K562 (cell line): Measurements from ENCODE around the gene FNBP1. TPM values are rescaled to one million over a fixed set of nuclear protein-coding genes. Genes with fewer than 3 reads are reported as not detected.

Source experiments
- ATF7 ChIP-seq: fragments of 450-650 bp; IDR thresholded peaks from 2 replicates; pipeline ENCODE4 v1.7.1; 2014; ENCODE audit warnings: mild to moderate bottlenecking, moderate library complexity
- NRF1 ChIP-seq, 2 experiments: fragments of 450-650 bp; IDR thresholded peaks in 1 of 2; conservative IDR thresholded peaks in 1 of 2; 2 replicates each; pipeline ENCODE4 v1.6.1; 2014; ENCODE audit warnings: mild to moderate bottlenecking in 2 of 2
- ZEB2 ChIP-seq: fragments of 450-650 bp; IDR thresholded peaks from 2 replicates; pipeline ENCODE4 v1.6.1; 2016
- microRNA-seq: library from miRNA; unstranded; fragments of <30 nt; microRNA quantifications from one replicate; pipeline ENCODE4, GENCODE V29; 2018; ENCODE audit warnings: borderline microRNAs expressed
- polyA plus RNA-seq, 8 experiments: library from polyadenylated mRNA; depleted of rRNA in 4 of 8; stranded (reverse) in 5 of 8; unstranded in 3 of 8; fragments of >200 nt; fragmentation: Nextera tagmentation in 2 of 8; fragmentation: Illumina TruSeq in 1 of 8; extraction: Ambion mirVana in 2 of 8; extraction: Trizol in 1 of 8; gene quantifications; 2 replicates each; pipeline versions ENCODE4 v1.2.1 to v1.2.3, GENCODE V29; 2011 to 2014; ENCODE audit warnings: inconsistent platforms in 1 of 8, missing spikeins in 1 of 8
- small RNA-seq: library from RNA; depleted of rRNA; stranded (forward); fragments of <200 nt; gene quantifications from one replicate; pipeline ENCODE3, GENCODE V24; 2014
- total RNA-seq, 7 experiments: library from RNA; depleted of rRNA in 6 of 7; stranded (reverse); fragments of >200 nt in 6 of 7; fragmentation: Illumina TruSeq in 2 of 7; extraction: Trizol in 2 of 7; gene quantifications; 2 replicates each; pipeline versions ENCODE4 v1.2.1 to v1.2.3, GENCODE V29; 2011 to 2021; ENCODE audit warnings: low replicate concordance in 1 of 7

The FNBP1 gene
- total and polyA plus RNA-seq, 9 of the 15 experiments (the other 6 are each of a cell fraction or from before 2014, with no cell fraction given): 1.8 to 14.9 (median 7.6) TPM

GRCh38 chr9:129838707-129839259 lies 204.2 kb downstream of the FNBP1 start (continued):
- TF ChIP-seq NRF1 (conservative IDR thresholded peaks at IDR 0.05 in 1 of 2, IDR thresholded peaks at IDR 0.05 in 1 of 2): peak; percentile 53 to 59; a peak in 3 of 4 replicates
- TF ChIP-seq ZEB2: 0 out of 2 replicates have a peak, but pooled peaks have one; percentile 25
- peak; percentile 51; the same call in 1 of the 2 replicates for TF ChIP-seq ATF7

Small RNAs within 50 kb of the gene (microRNA-seq; reads per million reads assigned to microRNA genes)
- 0.73 reads per million for gene MIR6855

Small RNAs within 50 kb of the gene (small RNA-seq; reads per million reads assigned to genes)
- 0.70 reads per million, percentile 41 among the genes with 10 or more reads in this experiment for gene MIR6855

Other genes with a start within 250 kb of the FNBP1 start
- 21.5 and 24.5 TPM in 2 replicates for gene TOR1B, start 240.0 kb downstream of the FNBP1 start, total RNA-seq (2014; rRNA removed)
- gene TOR1B, start 240.0 kb downstream of the FNBP1 start, total RNA-seq (2014; rRNA removed; fragmentation: Illumina TruSeq; extraction: Trizol): 23.4 and 23.9 TPM in 2 replicates
- gene TOR1B, start 240.0 kb downstream of the FNBP1 start, total RNA-seq (2015; rRNA removed; fragmentation: Illumina TruSeq; extraction: Trizol): 23.7 and 25.4 TPM in 2 replicates
- gene TOR1B, start 240.0 kb downstream of the FNBP1 start, total RNA-seq (2021): 28.6 and 28.7 TPM in 2 replicates
- gene TOR1B, start 240.0 kb downstream of the FNBP1 start, polyA plus RNA-seq (2011; rRNA removed): 28.9 and 36.5 TPM in 2 replicates
- 24.6 and 27.0 TPM in 2 replicates for gene TOR1B, start 240.0 kb downstream of the FNBP1 start, polyA plus RNA-seq (2014; fragmentation: Illumina TruSeq; extraction: Trizol)
- gene TOR1B, start 240.0 kb downstream of the FNBP1 start, polyA plus RNA-seq (2014; fragmentation: Nextera tagmentation; extraction: Ambion mirVana): 1 to 10 TPM; 4.2 to 6.9 TPM
- gene TOR1B, start 240.0 kb downstream of the FNBP1 start, polyA plus RNA-seq (2014; rRNA removed): 28.1 and 29.2 TPM in 2 replicates
- gene TOR1A, start 219.1 kb downstream of the FNBP1 start, total RNA-seq (2014; rRNA removed): 44.4 and 46.0 TPM in 2 replicates
- 39.9 and 45.9 TPM in 2 replicates for gene TOR1A, start 219.1 kb downstream of the FNBP1 start, total RNA-seq (2014; rRNA removed; fragmentation: Illumina TruSeq; extraction: Trizol)
- 54.3 and 55.5 TPM in 2 replicates for gene TOR1A, start 219.1 kb downstream of the FNBP1 start, total RNA-seq (2015; rRNA removed; fragmentation: Illumina TruSeq; extraction: Trizol)
- 49.5 and 51.3 TPM in 2 replicates for gene TOR1A, start 219.1 kb downstream of the FNBP1 start, total RNA-seq (2021)
- gene TOR1A, start 219.1 kb downstream of the FNBP1 start, polyA plus RNA-seq (2011; rRNA removed): 74.8 and 85.8 TPM in 2 replicates
- gene TOR1A, start 219.1 kb downstream of the FNBP1 start, polyA plus RNA-seq (2014; fragmentation: Illumina TruSeq; extraction: Trizol): 68.9 and 74.0 TPM in 2 replicates
- gene TOR1A, start 219.1 kb downstream of the FNBP1 start, polyA plus RNA-seq (2014; fragmentation: Nextera tagmentation; extraction: Ambion mirVana): 1 to 10 TPM; 4.5 to 9.9 TPM
- gene TOR1A, start 219.1 kb downstream of the FNBP1 start, polyA plus RNA-seq (2014; rRNA removed): 67.9 and 74.7 TPM in 2 replicates
- 196 and 199 TPM in 2 replicates for gene C9orf78, start 207.9 kb downstream of the FNBP1 start, total RNA-seq (2014; rRNA removed)
- 199 and 240 TPM in 2 replicates for gene C9orf78, start 207.9 kb downstream of the FNBP1 start, total RNA-seq (2014; rRNA removed; fragmentation: Illumina TruSeq; extraction: Trizol)
- 220 and 223 TPM in 2 replicates for gene C9orf78, start 207.9 kb downstream of the FNBP1 start, total RNA-seq (2015; rRNA removed; fragmentation: Illumina TruSeq; extraction: Trizol)
- 89.0 and 94.6 TPM in 2 replicates for gene C9orf78, start 207.9 kb downstream of the FNBP1 start, total RNA-seq (2021)
- 109 and 202 TPM in 2 replicates for gene C9orf78, start 207.9 kb downstream of the FNBP1 start, polyA plus RNA-seq (2011; rRNA removed)
- gene C9orf78, start 207.9 kb downstream of the FNBP1 start, polyA plus RNA-seq (2014; fragmentation: Illumina TruSeq; extraction: Trizol): 210 and 222 TPM in 2 replicates
- gene C9orf78, start 207.9 kb downstream of the FNBP1 start, polyA plus RNA-seq (2014; fragmentation: Nextera tagmentation; extraction: Ambion mirVana): 100 to 1,000 TPM; 132 to 266 TPM
- 228 and 240 TPM in 2 replicates for gene C9orf78, start 207.9 kb downstream of the FNBP1 start, polyA plus RNA-seq (2014; rRNA removed)
- gene USP20, start 207.7 kb downstream of the FNBP1 start, total RNA-seq (2014; rRNA removed): 77.0 and 115 TPM in 2 replicates
- 20.6 and 22.0 TPM in 2 replicates for gene USP20, start 207.7 kb downstream of the FNBP1 start, total RNA-seq (2014; rRNA removed; fragmentation: Illumina TruSeq; extraction: Trizol)
- 41.3 and 44.8 TPM in 2 replicates for gene USP20, start 207.7 kb downstream of the FNBP1 start, total RNA-seq (2015; rRNA removed; fragmentation: Illumina TruSeq; extraction: Trizol)
- gene USP20, start 207.7 kb downstream of the FNBP1 start, total RNA-seq (2021): 119 and 136 TPM in 2 replicates
- 54.6 and 81.2 TPM in 2 replicates for gene USP20, start 207.7 kb downstream of the FNBP1 start, polyA plus RNA-seq (2011; rRNA removed)
- 49.1 and 76.2 TPM in 2 replicates for gene USP20, start 207.7 kb downstream of the FNBP1 start, polyA plus RNA-seq (2014; fragmentation: Illumina TruSeq; extraction: Trizol)
- 1 to 10 TPM; 1.9 to 3.2 TPM for gene USP20, start 207.7 kb downstream of the FNBP1 start, polyA plus RNA-seq (2014; fragmentation: Nextera tagmentation; extraction: Ambion mirVana)
- 103 and 104 TPM in 2 replicates for gene USP20, start 207.7 kb downstream of the FNBP1 start, polyA plus RNA-seq (2014; rRNA removed)
- 9.2 and 10.0 TPM in 2 replicates for gene GPR107, start 10.7 kb upstream of the FNBP1 start, total RNA-seq (2014; rRNA removed)
- gene GPR107, start 10.7 kb upstream of the FNBP1 start, total RNA-seq (2014; rRNA removed; fragmentation: Illumina TruSeq; extraction: Trizol): 12.4 and 14.5 TPM in 2 replicates
- 13.5 and 14.6 TPM in 2 replicates for gene GPR107, start 10.7 kb upstream of the FNBP1 start, total RNA-seq (2015; rRNA removed; fragmentation: Illumina TruSeq; extraction: Trizol)
- 20.3 and 21.8 TPM in 2 replicates for gene GPR107, start 10.7 kb upstream of the FNBP1 start, total RNA-seq (2021)
- gene GPR107, start 10.7 kb upstream of the FNBP1 start, polyA plus RNA-seq (2011; rRNA removed): 28.2 and 34.6 TPM in 2 replicates
- gene GPR107, start 10.7 kb upstream of the FNBP1 start, polyA plus RNA-seq (2014; fragmentation: Illumina TruSeq; extraction: Trizol): 19.5 and 27.8 TPM in 2 replicates
- gene GPR107, start 10.7 kb upstream of the FNBP1 start, polyA plus RNA-seq (2014; fragmentation: Nextera tagmentation; extraction: Ambion mirVana): 1 to 10 TPM; 3.2 to 3.5 TPM
- 13.7 and 14.4 TPM in 2 replicates for gene GPR107, start 10.7 kb upstream of the FNBP1 start, polyA plus RNA-seq (2014; rRNA removed)
- gene NCS1, start 129.2 kb upstream of the FNBP1 start, total RNA-seq (2014; rRNA removed): 9.6 and 11.6 TPM in 2 replicates
- gene NCS1, start 129.2 kb upstream of the FNBP1 start, total RNA-seq (2014; rRNA removed; fragmentation: Illumina TruSeq; extraction: Trizol): 7.6 and 8.0 TPM in 2 replicates
- gene NCS1, start 129.2 kb upstream of the FNBP1 start, total RNA-seq (2015; rRNA removed; fragmentation: Illumina TruSeq; extraction: Trizol): 6.9 and 7.4 TPM in 2 replicates
- 22.8 and 25.0 TPM in 2 replicates for gene NCS1, start 129.2 kb upstream of the FNBP1 start, total RNA-seq (2021)
- gene NCS1, start 129.2 kb upstream of the FNBP1 start, polyA plus RNA-seq (2011; rRNA removed): 24.0 and 27.0 TPM in 2 replicates
- 10.5 and 19.7 TPM in 2 replicates for gene NCS1, start 129.2 kb upstream of the FNBP1 start, polyA plus RNA-seq (2014; fragmentation: Illumina TruSeq; extraction: Trizol)
- under 1 TPM; 0.28 to 0.66 TPM for gene NCS1, start 129.2 kb upstream of the FNBP1 start, polyA plus RNA-seq (2014; fragmentation: Nextera tagmentation; extraction: Ambion mirVana)
- 11.2 and 13.1 TPM in 2 replicates for gene NCS1, start 129.2 kb upstream of the FNBP1 start, polyA plus RNA-seq (2014; rRNA removed)
- not detected in 2 replicates for gene HMCN2, start 222.6 kb upstream of the FNBP1 start, total RNA-seq (2014; rRNA removed)
- gene HMCN2, start 222.6 kb upstream of the FNBP1 start, total RNA-seq (2014; rRNA removed; fragmentation: Illumina TruSeq; extraction: Trizol): not detected in 2 replicates
- not detected in 2 replicates for gene HMCN2, start 222.6 kb upstream of the FNBP1 start, total RNA-seq (2015; rRNA removed; fragmentation: Illumina TruSeq; extraction: Trizol)
- gene HMCN2, start 222.6 kb upstream of the FNBP1 start, total RNA-seq (2021): 0.02 TPM in 1 of 2 replicates, not detected in the other
- gene HMCN2, start 222.6 kb upstream of the FNBP1 start, polyA plus RNA-seq (2011; rRNA removed): 0.01 TPM in 1 of 2 replicates, not detected in the other
- not detected in 2 replicates for gene HMCN2, start 222.6 kb upstream of the FNBP1 start, polyA plus RNA-seq (2014; fragmentation: Illumina TruSeq; extraction: Trizol)
- gene HMCN2, start 222.6 kb upstream of the FNBP1 start, polyA plus RNA-seq (2014; fragmentation: Nextera tagmentation; extraction: Ambion mirVana): not detected
- 0.01 TPM in 1 of 2 replicates, not detected in the other for gene HMCN2, start 222.6 kb upstream of the FNBP1 start, polyA plus RNA-seq (2014; rRNA removed)